Measurements from ENCODE around the gene CARD9.
"Not testable (repeated sequence)": the region's sequence is repeated elsewhere in the genome, so short reads cannot be mapped to it uniquely, and the experiment has no call there.

The CARD9 gene

GRCh38 chr9:136363106-136363948 lies 10.1 kb downstream of the CARD9 start, which contains the start of gene DNLZ:
DNLZ (minus strand) TSS chr9:136363744; CDS start chr9:136363714, 30 bp downstream.
- peak; percentile 93 for DNase-seq

- DNase-seq: peak; percentile 9
These were observed 11.1 kb downstream of the CARD9 start for GRCh38 chr9:136362450-136362784.

- DNase-seq: no peak
These were observed 11.6 kb downstream of the CARD9 start for GRCh38 chr9:136361754-136362449.

GRCh38 chr9:136361047-136361753 lies 12.3 kb downstream of the CARD9 start:
- DNase-seq: no peak

GRCh38 chr9:136359774-136360718 lies 13.4 kb downstream of the CARD9 start:
- DNase-seq: no peak

GRCh38 chr9:136358888-136359287 lies 14.6 kb downstream of the CARD9 start:
- no peak for DNase-seq

- DNase-seq: no peak
These were observed 15.5 kb downstream of the CARD9 start for GRCh38 chr9:136358016-136358415.

- DNase-seq: no peak
These were observed 16.2 kb downstream of the CARD9 start for GRCh38 chr9:136357202-136357725.

- DNase-seq: no peak
These were observed 17.6 kb downstream of the CARD9 start for GRCh38 chr9:136355616-136356557.

GRCh38 chr9:136354592-136355085 lies 18.8 kb downstream of the CARD9 start:
- DNase-seq: no peak

- no peak for DNase-seq
These were observed 19.5 kb downstream of the CARD9 start for GRCh38 chr9:136353757-136354488.

GRCh38 chr9:136353088-136353487 lies 20.4 kb downstream of the CARD9 start:
- DNase-seq: no peak

- DNase-seq: no peak
These were observed 20.8 kb downstream of the CARD9 start for GRCh38 chr9:136352682-136353081.

GRCh38 chr9:136351868-136352267 lies 21.6 kb downstream of the CARD9 start:
- not testable (repeated sequence) for DNase-seq

GRCh38 chr9:136351252-136351800 lies 22.1 kb downstream of the CARD9 start:
- DNase-seq: no peak

- no peak for DNase-seq
These were observed 23.9 kb downstream of the CARD9 start for GRCh38 chr9:136349546-136349945.

GRCh38 chr9:136348691-136349090 lies 24.8 kb downstream of the CARD9 start:
- DNase-seq: no peak

GRCh38 chr9:136347472-136348256 lies 25.8 kb downstream of the CARD9 start:
- DNase-seq: no peak

- DNase-seq: no peak
These were observed 26.5 kb downstream of the CARD9 start for GRCh38 chr9:136346927-136347465.

Data from hematopoietic multipotent progenitor cell treated with erythropoietin and hydrocortisone succinate and interleukin-3 and kit ligand, for 8 days (in vitro differentiated cells).